Fibroblast of villous mesenchyme (primary cell): ENCODE measurements around the gene FAM234B. TPM values are rescaled to one million over a fixed set of nuclear protein-coding genes. Genes with fewer than 3 reads are reported as not detected.

ENCODE experiments used
- DNase-seq: peaks from one replicate; pipeline ENCODE4 v3.0.0-alpha.2; 2010; ENCODE audit warnings: low read depth
- H3K4me3 ChIP-seq: 2 replicates; pipeline ENCODE4 v1.5.1; 2011; ENCODE audit warnings: low read depth, mild to moderate bottlenecking, low read length
- CTCF ChIP-seq: IDR thresholded peaks from 2 replicates; pipeline ENCODE4 v1.5.1; 2012; ENCODE audit warnings: low read depth, mild to moderate bottlenecking, low read length; ENCODE audit not compliant: insufficient read depth
- total RNA-seq: library from RNA; depleted of rRNA; stranded (reverse); fragments of >200 nt; gene quantifications from 2 replicates; pipeline ENCODE4 v1.2.3, GENCODE V29; 2012

The FAM234B gene
- total RNA-seq, 1 donor, result 10.8 TPM

- DNase-seq, result peak; percentile 71
- TF ChIP-seq CTCF, result no peak
Observed at GRCh38 chr12:13124656-13125505, 80.7 kb downstream of the FAM234B start.

GRCh38 chr12:13125996-13126395 is 81.8 kb downstream of the FAM234B start:
- no peak for DNase-seq
- no peak for TF ChIP-seq CTCF
- H3K4me3 ChIP-seq, result no peak overlapping the region

More at GRCh38 chr12:13124656-13125505, 80.7 kb downstream of the FAM234B start:
- H3K4me3 ChIP-seq, result no peak overlapping the region

GRCh38 chr12:13126494-13126893 is 82.3 kb downstream of the FAM234B start:
- TF ChIP-seq CTCF, result no peak
- no peak overlapping the region for H3K4me3 ChIP-seq
- no peak for DNase-seq

GRCh38 chr12:13127444-13127843 is 83.3 kb downstream of the FAM234B start:
- no peak for TF ChIP-seq CTCF
- no peak overlapping the region for H3K4me3 ChIP-seq
- DNase-seq, result no peak

GRCh38 chr12:13128291-13128965 is 84.2 kb downstream of the FAM234B start:
- no peak for DNase-seq
- no peak overlapping the region for H3K4me3 ChIP-seq
- no peak for TF ChIP-seq CTCF

- DNase-seq, result no peak
- H3K4me3 ChIP-seq, result no peak overlapping the region
- no peak for TF ChIP-seq CTCF
Observed at GRCh38 chr12:13130981-13131380, 86.8 kb downstream of the FAM234B start.

Other genes with a start within 250 kb of the FAM234B start
- gene DDX47, start 231.0 kb upstream of the FAM234B start, total RNA-seq, result 71.2 and 118 TPM in 2 replicates
- gene GPRC5A, start 152.8 kb upstream of the FAM234B start, total RNA-seq, result 25.8 and 127 TPM in 2 replicates
- not detected in 2 replicates for gene GPRC5D, start 92.2 kb upstream of the FAM234B start, total RNA-seq
- gene HEBP1, start 44.1 kb upstream of the FAM234B start, total RNA-seq, result 12.2 and 19.9 TPM in 2 replicates
- 0.32 and 11.2 TPM in 2 replicates for gene GSG1, start 59.3 kb downstream of the FAM234B start, total RNA-seq
- 52.2 and 75.6 TPM in 2 replicates for gene EMP1, start 152.3 kb downstream of the FAM234B start, total RNA-seq